H4 (cell line): ENCODE data around the gene ACP1. TPM values are rescaled to one million over a fixed set of nuclear protein-coding genes. Genes with fewer than 3 reads are reported as not detected.

Experiments used
- DNase-seq: peaks from one replicate; pipeline ENCODE4 v3.0.0-alpha.2; 2015; ENCODE audit warnings: low spot score
- total RNA-seq: library from RNA; depleted of rRNA; stranded (reverse); fragments of >200 nt; shearing (Covaris generic); gene quantifications from 2 replicates; pipeline ENCODE4 v1.2.3, GENCODE V29; 2014

The ACP1 gene
- total RNA-seq, 1 experiment from 2014 or later = 88.4 TPM

DNA sequence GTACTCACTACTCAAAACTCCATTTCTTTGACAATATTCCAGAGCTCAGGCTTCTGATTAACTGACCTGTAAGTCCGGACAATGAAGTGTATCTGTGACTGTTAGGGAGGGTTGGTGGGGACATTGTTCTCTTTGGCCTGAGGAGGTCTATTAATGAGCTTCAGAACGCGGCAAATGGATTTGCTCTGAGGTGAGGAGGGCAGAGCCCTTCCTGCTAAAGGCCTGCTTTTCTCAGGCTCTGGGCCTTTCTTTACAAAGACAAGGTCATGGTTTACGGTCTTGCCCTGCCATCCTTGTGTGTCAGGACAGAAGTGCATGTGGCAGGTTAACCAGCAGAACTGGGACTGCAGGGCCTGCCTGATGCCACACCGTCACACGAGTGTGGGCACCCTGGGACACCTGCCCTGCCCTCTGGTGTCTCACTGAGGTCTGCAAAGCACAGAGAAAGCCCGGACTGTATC, 15.9 kb downstream of the ACP1 start:
- no peak for DNase-seq

DNA sequence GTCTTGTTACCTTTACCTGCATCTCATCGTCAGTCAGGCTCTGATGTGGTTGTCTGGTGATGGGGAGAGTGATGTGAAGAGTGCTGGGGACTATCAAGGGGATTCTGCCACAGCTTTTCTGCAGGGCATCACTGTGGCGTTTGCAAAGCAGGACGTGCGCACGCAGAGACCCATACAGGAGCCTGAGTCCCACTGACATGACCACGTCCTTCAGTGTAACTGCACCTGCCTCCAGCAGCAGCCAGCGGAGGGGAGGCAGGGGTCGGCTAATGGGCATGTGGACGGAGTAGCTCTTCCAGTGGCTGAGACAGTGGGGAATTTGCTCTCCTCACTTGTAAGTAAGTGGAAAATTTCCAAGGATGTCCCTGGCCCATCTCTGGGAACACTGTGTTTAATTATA, 16.6 kb downstream of the ACP1 start:
- DNase-seq = no peak

DNA sequence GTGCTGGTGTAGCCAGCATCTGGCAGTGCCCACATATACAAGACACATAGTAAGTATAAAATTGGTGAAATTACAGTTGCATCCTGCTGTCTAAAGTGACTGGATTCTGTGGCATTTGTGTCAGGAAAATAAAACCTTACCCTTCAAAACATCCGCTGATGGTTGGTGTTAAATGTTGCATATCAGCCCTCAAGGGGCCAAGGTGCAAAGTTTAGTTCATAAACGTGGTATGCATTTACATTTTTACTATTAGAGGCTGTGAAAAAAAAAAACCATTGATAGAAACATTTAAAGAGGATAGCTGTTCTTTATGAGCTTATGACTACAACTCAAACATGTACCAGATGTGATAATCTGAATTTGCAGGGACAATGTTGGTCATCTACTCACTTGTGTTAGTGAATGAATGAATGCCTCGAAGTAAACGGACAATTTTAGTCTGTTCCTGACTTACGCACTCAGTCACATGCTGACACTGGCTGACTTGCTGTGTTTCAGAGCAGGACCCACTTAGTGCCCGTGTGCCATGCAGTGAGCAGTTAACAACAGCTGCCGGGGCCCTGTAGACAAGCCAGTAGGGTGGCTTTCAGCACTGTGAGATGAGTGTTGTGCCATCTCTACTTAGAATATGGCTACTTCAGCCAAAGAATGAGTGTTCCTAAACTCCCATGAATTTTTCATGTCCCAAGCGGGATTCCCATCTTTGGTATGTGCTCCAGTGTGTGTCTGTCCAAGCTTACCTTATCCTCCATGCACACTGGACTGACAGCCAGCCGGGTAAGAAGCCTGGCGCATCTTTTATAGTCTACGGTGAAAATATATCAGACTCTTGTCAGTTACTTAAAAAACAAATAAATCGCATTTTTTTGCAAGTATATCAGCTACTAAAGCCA, 17.9 kb downstream of the ACP1 start:
- DNase-seq = no peak

DNA sequence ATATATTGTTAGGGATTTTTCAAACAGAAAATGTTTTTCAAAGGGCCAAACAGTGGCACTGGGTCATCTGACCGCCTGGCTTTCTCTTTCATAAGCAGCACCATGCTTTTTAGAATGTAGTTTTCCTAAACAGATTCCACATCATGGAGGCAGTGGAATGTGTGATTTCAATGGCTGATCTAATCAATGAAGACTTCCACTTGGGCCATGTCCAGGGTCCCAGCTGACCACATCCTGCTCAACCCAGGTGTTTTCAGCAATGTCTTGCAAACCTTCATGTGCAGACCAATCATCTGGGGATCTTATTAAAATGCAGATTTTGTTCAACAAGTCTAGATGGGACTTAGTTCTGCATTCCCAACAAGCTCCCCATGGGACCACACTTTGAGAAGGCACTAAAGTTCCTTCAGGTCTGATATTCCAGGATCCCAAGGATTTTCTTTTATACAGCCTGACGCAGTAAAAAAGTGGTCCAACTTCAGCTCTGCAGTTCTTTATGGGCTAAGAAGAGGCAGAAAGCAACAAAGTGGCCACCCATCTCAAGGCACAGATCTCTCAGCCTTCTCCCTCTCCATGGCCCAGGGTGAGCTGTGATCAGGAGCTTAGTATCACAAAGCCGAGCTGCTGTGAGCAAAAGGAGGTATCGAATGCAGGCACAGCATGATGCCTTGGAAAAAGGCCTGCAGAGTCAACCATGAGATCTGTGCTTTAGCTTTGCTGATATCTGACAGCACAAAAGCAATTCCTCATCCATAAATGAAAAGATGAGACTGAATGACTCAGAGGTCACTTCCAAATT, 19.4 kb downstream of the ACP1 start:
- no peak for DNase-seq

DNA sequence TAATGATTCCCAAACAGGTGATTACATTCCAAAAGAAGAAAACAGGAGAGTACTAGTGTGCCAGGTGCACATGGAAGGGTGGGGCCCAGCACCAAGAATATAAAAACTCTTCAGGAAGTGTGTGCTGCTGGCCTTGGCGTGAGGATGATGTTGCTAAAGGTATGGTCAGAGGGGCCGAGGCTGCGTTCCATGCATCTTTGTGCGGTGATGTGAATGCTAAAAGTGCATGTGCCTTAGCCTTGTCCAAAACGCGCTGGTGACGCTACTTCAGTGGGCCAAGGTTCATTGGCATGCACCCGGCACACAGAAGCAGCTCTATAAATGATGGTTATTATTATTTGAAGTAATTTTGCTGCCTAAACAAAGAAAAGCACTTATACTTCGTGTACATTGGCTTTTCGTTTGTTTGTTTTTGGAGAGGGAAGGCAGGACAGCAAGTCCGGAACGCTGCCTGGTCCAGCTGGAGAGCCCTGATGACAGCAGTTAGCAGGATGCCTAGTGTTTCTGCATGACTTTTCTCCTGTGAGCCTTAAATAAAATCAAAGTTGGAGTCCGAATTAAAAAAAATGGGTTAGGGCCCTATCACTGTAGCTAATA, 20.2 kb downstream of the ACP1 start:
- no peak for DNase-seq

DNA sequence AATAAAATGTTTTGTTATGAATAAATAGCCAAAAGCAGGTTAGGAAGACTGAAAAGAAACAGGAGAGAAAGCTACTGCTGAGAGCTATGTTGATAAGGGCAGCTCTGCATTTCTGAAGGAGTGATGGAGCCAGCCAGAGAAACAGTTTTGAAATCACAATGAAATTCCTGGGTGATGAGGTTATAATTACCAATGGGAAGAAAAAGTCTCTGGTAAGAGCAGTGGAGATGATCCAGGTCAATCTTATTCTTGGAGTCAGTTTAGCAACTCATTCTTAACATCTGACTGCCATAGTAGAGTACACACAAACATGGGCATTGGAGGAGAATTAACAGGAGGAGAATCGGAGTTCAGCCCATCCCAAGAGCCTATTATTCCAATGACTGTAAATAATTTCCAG, 20.8 kb downstream of the ACP1 start:
- DNase-seq = no peak

DNA sequence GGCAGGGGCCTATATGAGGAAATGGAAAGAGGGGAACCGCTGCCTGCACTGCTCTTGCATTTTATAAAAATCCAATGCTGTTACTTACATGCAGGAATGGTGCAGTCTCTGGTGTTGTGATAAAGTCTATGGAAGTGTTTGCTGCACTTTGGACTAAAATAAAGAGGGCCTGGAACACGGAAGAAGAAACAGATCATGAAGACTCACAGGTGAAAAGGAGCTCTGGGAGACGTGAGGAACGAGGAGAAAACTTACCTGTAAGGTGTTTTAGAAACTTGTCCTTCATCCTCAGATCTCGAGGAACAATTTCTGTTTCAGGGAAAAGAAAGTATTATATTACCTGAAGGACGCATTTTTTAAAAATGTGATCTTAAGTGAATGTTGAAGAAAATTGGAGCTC, 21.3 kb downstream of the ACP1 start:
- DNase-seq = no peak

DNA sequence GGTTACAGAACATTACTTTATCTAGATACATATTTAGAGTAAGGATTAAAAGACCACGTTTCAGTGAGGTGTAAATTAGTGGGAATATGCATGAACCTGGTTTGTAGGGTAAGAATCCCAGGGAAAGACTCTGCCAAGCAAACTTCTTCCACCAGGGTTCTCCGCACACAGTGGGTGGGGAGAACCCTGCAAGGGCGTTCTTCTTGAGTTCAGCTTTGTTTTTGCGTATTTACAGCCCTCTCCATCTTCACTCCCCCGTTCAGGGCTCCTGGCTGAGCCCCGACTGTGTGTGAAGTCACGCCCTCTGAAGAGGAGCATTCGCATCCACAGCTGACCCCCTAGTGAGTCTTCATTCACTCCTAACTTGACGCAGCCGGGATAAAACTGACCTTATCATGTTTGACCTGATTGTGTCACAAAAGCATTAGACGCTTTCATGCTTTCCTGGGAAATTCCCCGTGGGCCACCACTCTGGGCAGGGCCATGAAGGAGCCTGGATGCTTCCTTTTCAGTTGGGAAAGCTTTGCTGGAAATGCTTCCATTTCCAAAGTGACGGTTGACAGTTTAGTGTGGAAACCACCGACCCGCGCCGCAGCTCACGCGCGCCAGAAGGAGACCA, 22.1 kb downstream of the ACP1 start:
- no peak for DNase-seq

DNA sequence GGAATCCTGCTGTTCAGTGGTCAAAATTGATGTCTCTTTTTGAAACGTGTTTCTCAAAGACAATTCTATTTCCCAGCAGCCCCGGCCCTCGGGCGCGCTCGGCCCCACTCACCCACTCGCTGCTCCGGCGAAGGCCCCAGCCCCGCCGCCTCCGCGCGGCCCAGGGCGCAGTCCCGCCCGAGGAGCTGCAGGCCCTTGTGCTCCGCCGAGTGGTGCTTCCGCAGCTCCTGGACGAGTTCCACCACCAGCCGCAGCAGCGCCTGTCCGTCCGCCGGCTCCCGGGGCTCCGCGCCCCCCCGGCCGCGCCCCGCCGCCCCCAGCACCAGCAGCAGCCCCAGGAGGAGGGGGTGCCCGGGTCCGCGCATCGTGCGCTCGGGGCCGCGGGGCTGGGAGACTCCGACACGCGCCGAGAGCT, 22.7 kb downstream of the ACP1 start:
- no peak for DNase-seq

DNA sequence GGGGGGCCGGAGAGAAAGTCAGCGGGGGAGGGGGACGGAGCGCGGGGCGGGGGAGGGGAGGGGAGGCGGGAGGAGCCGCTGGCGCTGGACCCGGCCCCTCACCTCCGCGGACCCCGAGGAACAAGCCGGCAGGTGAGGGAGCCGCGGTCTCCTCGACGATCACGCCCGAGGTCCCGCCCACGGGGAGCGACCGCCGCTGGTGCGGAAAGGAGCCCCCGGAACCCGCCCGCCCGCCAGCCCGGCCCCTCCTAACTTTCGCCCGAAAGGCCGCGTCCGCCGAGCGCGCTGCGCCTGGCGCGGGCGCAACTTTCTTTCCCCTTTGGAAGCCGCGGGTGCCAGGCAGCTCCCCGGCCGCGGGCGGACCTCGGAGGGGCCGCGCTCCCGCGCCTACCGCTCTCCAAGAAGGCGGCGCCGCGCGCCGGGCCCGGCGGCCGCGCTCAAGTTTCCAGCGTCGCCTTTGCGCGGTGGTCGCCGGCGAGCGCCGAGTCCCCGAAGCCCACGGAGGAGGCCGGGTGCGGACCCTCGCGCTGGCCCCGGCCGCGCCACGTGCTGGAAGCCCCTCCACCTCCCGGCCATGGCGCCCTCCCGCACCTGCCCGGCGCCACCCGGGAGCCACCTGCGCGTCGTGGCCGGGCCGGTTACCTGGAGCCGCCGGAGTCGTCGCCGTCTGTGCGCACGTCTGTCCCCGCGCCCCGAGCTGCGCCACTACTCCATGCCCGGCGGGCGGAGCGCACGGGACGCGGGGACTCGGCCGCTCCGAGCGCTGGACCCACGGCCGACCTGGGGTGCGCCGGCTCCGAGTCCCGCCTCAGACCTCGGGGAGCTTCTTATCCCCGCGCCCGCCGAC, 23.4 kb downstream of the ACP1 start, which contains the start of gene ALKAL2:
TSS of gene ALKAL2 (minus strand) at position 181 of the 847 bp plus-strand sequence. CDS start 256 bp downstream, outside the sequence.
- no peak for DNase-seq

DNA sequence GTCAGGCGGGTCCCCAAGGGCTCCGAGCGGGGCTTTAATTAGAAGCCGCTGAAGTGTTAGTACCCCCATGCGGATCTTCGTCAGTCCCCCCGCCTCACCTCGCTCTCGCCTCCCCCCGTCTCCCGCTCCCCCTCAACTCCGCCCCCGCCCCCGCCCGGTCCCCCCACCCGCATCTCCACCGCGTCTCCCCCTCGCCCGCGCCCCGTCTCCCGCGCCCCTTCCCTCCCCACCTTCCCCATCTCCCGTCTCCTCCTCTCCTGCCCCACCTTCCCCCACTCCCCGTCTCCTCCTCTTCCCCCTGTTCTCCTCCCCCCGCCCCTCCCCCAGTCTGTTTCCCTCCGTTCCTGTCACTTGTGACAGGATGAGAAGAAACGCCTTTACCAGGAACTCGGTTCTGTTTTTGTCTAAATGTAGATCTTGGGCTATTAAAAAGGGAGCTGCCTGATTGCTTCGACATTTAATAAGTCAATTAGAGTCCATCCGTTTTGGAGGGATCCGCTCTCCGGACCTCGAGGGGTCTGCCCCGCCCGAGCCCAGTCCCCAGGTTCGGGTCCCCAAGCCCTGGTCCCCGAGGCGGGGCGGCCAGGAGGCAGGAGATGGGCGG, 24.1 kb downstream of the ACP1 start:
- DNase-seq = no peak

DNA sequence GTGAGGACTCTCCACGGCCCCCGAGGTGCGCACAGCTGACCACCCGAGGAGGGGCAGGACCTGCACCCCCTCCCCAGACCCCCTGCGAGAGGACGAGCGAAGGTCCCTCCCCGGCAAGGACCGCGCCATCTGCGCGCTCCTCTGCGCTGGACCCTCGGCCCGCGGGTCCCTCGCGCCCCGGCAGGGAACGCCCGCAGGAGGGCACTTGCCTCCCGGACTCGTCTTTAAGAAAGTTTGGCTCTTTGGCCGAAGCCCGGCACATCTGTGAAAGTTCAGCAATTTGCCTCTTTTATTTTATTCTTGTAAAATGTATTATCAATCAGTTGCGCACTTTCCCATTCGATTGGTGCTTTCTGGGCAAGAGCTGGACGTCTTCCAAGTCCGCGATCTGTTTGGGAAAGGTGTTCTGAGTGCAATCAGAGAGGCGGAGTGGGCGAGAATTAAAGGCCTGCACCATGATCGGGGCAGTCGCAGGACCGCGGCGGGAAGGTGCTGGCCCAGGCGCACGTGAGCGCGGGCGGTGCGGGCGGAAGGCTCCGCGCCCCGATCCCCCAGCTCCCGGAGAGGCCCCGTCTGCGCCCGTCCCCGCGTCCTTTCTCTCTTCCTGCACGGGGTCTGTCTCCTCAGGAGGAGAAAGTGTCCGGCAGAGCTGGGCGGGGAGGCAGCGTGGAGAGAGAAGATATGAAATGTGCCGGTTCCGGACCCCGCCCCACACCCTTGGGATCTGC, 24.8 kb downstream of the ACP1 start:
- no peak for DNase-seq

DNA sequence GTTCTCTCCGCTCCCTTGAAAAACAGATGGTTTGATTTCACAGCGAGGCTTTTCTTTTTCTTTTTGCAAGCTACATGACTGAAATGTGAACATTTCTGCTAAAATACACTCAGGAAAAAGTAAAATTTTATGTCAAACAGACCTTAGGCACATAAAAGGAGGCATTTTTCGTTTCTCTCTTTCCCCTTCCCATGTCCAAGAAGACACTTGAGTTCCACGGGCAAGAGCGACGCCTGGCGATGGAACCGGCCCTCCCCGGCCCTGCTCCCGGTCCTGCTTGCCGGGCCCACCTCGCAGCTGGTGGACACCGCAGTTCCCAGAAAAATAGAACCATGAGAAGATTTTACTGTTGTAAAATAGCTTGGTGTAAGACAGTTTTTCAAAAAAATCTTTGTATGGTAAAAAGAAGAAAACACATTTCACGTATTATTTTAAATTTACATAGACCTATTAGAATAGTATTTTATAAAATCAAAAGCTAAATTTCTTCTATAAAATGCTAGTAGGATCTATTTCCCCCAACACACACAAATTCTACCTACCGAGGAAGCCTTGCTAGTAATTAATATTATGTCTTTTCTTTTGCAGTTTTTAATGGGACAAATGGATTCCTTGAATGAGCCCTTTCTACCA, 25.5 kb downstream of the ACP1 start:
- DNase-seq = no peak

DNA sequence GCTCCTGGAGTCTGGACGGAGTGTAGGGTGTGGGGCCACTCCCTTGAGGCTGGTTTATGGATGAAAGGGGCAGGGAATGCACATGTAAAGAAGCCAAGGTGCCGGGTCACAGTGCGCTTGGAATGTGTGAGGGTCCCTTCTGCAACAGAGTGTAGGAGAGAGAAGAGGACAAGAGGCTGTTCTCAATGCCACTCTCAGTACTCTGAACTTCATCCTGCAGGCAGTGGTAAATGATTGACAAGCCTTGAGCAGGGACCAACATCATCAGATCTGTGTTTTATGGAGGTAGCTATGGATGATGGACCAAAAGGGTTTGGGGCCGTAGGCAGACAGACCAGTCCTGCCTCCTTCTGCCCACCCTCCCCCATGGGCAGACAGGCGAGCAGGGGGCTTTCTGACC, 30.3 kb downstream of the ACP1 start:
- no peak for DNase-seq

DNA sequence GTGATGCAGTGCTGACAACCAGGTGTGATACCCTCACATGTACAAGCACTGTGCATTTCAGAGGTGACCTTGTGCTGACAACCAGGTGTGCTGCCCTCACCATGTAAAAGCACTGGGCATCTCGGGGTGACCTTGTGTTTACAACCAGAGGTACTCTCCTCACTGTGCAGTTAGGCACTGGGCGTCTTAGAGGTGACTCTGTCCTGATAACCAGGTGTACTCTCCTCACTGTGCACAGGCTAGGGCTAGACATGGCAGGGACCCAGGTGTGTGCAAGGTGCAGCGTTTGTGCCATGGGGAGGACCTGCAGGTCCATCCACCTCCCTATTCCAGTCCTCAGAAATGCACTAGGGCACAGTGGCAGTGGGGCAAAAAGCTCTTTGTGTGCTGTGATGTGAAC, 31.6 kb downstream of the ACP1 start:
- no peak for DNase-seq

DNA sequence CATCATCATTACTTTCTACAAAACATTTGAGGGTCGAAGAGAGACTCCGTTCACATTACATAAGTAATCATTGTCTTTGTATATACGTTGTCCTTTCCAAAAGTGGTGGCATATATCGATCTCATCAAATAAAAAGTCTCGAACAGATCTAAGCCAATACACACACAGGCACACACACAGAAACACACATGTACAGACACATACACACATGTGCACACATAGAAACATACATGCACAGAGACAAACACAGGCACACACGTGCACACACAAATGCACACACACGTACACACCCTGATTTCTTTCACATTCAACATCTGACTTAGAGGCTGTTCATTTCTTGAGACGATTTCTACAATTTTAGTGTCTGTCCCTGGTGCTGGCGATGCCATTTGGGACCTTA, 40.6 kb downstream of the ACP1 start:
- no peak for DNase-seq

DNA sequence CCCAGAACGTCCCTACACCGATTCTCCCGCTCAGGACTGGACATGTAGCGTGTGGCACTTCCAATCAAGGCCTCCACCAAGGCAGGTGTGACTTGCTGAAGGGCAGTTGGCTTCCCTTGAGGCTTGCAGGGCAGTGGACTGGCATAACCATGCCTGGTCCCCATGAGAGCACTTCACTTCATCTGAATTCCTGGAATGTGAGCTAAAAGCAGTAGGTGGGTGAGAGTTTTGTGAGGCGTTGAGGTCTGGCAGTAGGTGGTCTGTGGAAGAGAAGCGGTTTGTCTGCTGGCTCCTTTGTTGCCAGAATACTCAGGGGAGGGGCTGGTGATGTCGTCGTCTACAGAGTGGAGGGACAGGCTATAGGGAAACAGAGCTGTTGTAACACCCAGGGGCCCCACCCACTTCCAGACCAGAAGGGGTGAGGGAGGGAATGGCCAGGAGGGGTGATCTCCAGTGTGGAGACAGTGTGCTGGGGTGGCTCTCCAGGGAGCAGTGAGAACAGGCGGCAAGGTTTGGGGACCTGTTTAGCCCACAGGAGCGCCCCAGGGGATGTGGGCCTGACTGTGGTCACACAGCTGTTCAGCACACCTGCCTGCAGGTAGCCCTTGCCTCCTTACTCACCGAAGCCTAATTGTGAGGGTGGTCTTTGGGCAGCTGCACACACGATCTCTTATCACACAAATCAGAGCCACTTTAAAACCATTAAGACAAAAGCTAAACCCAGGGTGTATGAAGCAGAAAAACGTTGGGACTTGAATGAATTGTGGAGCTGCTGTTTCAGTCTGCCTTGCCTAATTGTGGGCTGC, 44.6 kb downstream of the ACP1 start:
- DNase-seq = no peak

DNA sequence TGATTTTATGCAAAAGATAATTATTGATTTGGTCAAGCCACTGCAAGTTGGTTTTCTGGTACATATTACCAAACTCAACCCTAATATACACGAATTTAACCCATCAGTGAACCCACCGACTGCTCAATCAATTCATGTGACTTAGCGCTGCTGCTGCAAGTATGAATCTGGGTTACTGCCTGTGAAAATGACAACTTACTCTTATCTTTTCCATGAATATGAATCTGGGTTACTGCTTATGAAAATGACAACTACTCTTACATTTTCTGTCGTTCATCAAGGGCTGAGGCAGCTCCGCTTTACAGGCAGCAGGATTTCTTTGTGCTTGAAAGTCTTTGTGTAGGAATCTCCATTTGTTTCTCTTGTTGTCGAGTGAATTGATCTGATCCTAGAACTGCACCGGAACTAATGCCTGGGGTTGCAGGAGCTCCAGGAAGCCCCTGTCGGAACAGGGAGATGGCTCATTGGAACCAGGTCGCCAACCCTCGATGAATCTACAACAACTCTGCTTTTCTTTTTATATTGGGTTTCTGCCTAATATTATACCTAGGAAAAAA, 45.3 kb downstream of the ACP1 start:
- DNase-seq = no peak
